ENCODE results near the gene ADCY4.

The ADCY4 gene

GRCh38 chr14:24315807-24316596 lies 18.9 kb downstream of the ADCY4 start:
- DNase-seq (ENCODE audit: low spot score) = no peak

GRCh38 chr14:24315243-24315806 lies 19.5 kb downstream of the ADCY4 start:
- DNase-seq (ENCODE audit: low spot score) = no peak

GRCh38 chr14:24314377-24315193 lies 20.3 kb downstream of the ADCY4 start:
- no peak for DNase-seq (ENCODE audit: low spot score)

GRCh38 chr14:24313913-24314312 lies 21.0 kb downstream of the ADCY4 start:
- no peak for DNase-seq (ENCODE audit: low spot score)

- DNase-seq (ENCODE audit: low spot score) = no peak
Observed at GRCh38 chr14:24312736-24313507, 21.9 kb downstream of the ADCY4 start.

- DNase-seq (ENCODE audit: low spot score) = no peak
Observed at GRCh38 chr14:24311837-24312615, 22.8 kb downstream of the ADCY4 start.

- DNase-seq (ENCODE audit: low spot score) = no peak
Observed at GRCh38 chr14:24310646-24311604, 23.9 kb downstream of the ADCY4 start, which contains the start of gene LTB4R. Gene LTB4R, plus strand, starts transcription at chr14:24311502. Its CDS starts 4,150 bp downstream, at chr14:24315652.

GRCh38 chr14:24310265-24310645 lies 24.6 kb downstream of the ADCY4 start:
- no peak for DNase-seq (ENCODE audit: low spot score)

- no peak for DNase-seq (ENCODE audit: low spot score)
Observed at GRCh38 chr14:24309538-24310264, 25.2 kb downstream of the ADCY4 start, which contains the start of gene LTB4R2. Gene LTB4R2, plus strand, starts transcription at chr14:24310140. Its CDS starts 525 bp downstream, at chr14:24310665.

GRCh38 chr14:24308342-24309124 lies 26.3 kb downstream of the ADCY4 start:
- DNase-seq (ENCODE audit: low spot score) = no peak

- peak; percentile 63 for DNase-seq (ENCODE audit: low spot score)
Observed at GRCh38 chr14:24307575-24308341, 27.1 kb downstream of the ADCY4 start, which contains the start of gene CIDEB. Gene CIDEB, minus strand, starts transcription at chr14:24307977. Its CDS starts 119 bp downstream, at chr14:24307858.

- no peak for DNase-seq (ENCODE audit: low spot score)
Observed at GRCh38 chr14:24307156-24307574, 27.7 kb downstream of the ADCY4 start.

- no peak for DNase-seq (ENCODE audit: low spot score)
Observed at GRCh38 chr14:24304019-24304387, 30.9 kb downstream of the ADCY4 start.

GRCh38 chr14:24300326-24300980 lies 34.4 kb downstream of the ADCY4 start:
- DNase-seq (ENCODE audit: low spot score) = no peak

- peak; percentile 93 for DNase-seq (ENCODE audit: low spot score)
Observed at GRCh38 chr14:24299255-24300191, 35.3 kb downstream of the ADCY4 start, which contains the start of the genes DHRS1 and NOP9. Gene DHRS1, minus strand, starts transcription at chr14:24299780. Its CDS starts 674 bp downstream, at chr14:24299106. Gene NOP9, plus strand, starts transcription at chr14:24299850. Its CDS starts 105 bp downstream, at chr14:24299955.

GRCh38 chr14:24298892-24299254 lies 36.0 kb downstream of the ADCY4 start:
- DNase-seq (ENCODE audit: low spot score) = peak; percentile 92
